ENCODE measurements around the gene RPS3A. TPM values are rescaled to one million over a fixed set of nuclear protein-coding genes. Genes with fewer than 3 reads are reported as not detected.

RPS3A gene
- total RNA-seq, 4 donors from 2014 or later, result 905 to 2,947 (median 1,612) TPM

- Histone ChIP-seq H3K27ac (peak overlapping the region; percentile 57 to 92 (median 90)), H3K27me3 (no peaks in the 10 kb centered on the region), H3K36me3 (peaks cover 0 to 23% (median 10%) of the 10 kb centered on the region in 4 donors), H3K4me3 (peak overlapping the region in 3 of 4 donors; percentile 63 to 68 (median 66)), H3K9me3 (no peaks in the 10 kb centered on the region), H3K4me1 (peaks cover 5 to 26% (median 20%) of the 10 kb centered on the region in 4 donors)
- in situ Hi-C loops (cut with MboI; ENCODE audit: low pct_ligation_motif_present in 1 of 4, low pct_unique_long_range_greater_than_20kb in 1 of 4, low sequenced_read_pairs in 3 of 4) (loop anchor here in 1 of 4 donors (25.0 kb wide), 1 partner anchor 663 kb away; the partner anchor contains the start of gene GATB), intact Hi-C loops (cut with DNase I; ENCODE audit: low total_unique reads) (no loop called here)
- DNase-seq, result no peak
- WGBS, 2 donors (ENCODE audit: low coverage in 1 of 2), result 12 to 18% methylated on average over 5 to 8 of the region's 8 CpGs
- TF ChIP-seq CTCF (IDR thresholded peaks at IDR 0.05) (no peak), POLR2A (IDR thresholded peaks at IDR 0.05) (no peak)
These were observed 524 bp upstream of the RPS3A start for GRCh38 chr4:151098979-151099228.

DNA sequence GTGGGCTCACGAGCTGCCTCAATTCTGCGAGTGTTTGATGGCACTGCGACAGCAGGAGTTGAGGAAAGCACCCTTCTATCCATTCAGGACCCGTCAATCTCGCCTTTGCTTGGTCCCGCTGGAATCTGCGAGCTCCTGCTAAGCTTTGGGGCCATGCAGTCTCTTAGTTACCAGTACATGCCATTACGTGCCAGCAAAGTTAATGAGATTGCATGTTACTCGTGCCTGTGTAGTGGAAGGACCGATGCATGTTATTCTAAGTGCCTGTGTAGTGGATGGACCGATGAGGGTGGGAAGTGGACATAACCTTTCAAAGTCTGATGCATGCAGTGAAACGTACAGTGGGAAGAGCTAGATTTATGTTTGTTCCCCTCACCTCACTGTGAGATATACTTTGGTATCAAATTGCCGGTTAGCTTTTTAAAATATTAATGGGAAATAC, 569 bp downstream of the RPS3A start:
- intact Hi-C loops (cut with DNase I; ENCODE audit: low total_unique reads), result no loop called here

DNA sequence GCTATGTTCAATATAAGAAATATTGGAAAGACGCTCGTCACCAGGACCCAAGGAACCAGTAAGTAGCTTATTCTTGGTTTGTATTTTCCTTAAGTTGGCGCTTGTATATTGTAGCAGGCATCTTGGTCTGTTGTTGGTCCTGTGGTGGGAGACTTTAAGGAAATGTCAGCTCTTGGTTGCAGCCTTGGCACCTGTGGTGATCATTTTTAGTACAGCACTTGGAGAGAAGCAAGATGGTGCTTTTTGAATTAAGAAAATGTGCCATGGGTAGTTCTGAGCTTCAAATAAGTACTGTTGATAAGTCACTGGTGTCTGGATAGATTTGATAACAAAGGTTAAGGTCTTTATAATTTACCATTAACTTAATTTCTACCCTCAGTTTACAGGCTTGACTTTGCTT, 1.1 kb downstream of the RPS3A start:
- H3K27ac ChIP-seq, result peak overlapping the region; percentile 84 to 92 (median 90)
- peaks cover 0 to 36% (median 18%) of the 10 kb centered on the region in 4 donors for H3K36me3 ChIP-seq
- WGBS, 2 donors (ENCODE audit: low coverage in 1 of 2), result 14 to 15% methylated on average over 3 of the region's 3 CpGs
- no peaks in the 10 kb centered on the region for H3K9me3 ChIP-seq
- peaks cover 5 to 26% (median 20%) of the 10 kb centered on the region in 4 donors for H3K4me1 ChIP-seq
- peak overlapping the region; percentile 63 to 82 (median 67) for H3K4me3 ChIP-seq
- in situ Hi-C loops (cut with MboI; ENCODE audit: low pct_ligation_motif_present in 1 of 4, low pct_unique_long_range_greater_than_20kb in 1 of 4, low sequenced_read_pairs in 3 of 4), result loop anchor here in 3 of 4 donors (25.0 kb wide), 2 partner anchors 262 to 512 kb away; no protein-coding TSS in a partner anchor
- intact Hi-C loops (cut with DNase I; ENCODE audit: low total_unique reads), result no loop called here
- TF ChIP-seq POLR2A (IDR thresholded peaks at IDR 0.05) (no peak), EP300 (IDR thresholded peaks at IDR 0.05; ENCODE audit: low read depth) (no peak), POLR2AphosphoS5 (IDR thresholded peaks at IDR 0.05) (no peak), CTCF (IDR thresholded peaks at IDR 0.05) (no peak)
- DNase-seq, result no peak
- H3K27me3 ChIP-seq, result no peaks in the 10 kb centered on the region

More for the DNA sequence above, 569 bp downstream of the RPS3A start:
- no peak for DNase-seq
- TF ChIP-seq EP300 (IDR thresholded peaks at IDR 0.05; ENCODE audit: low read depth), result no peak
- no peak for TF ChIP-seq POLR2A (IDR thresholded peaks at IDR 0.05)
- no peak for TF ChIP-seq CTCF (IDR thresholded peaks at IDR 0.05)
- TF ChIP-seq POLR2AphosphoS5 (IDR thresholded peaks at IDR 0.05), result no peak
- WGBS, 2 donors (ENCODE audit: low coverage in 1 of 2), result 1 to 10% methylated on average over 2 to 13 of the region's 13 CpGs
- Histone ChIP-seq H3K36me3 (peaks cover 0 to 31% (median 15%) of the 10 kb centered on the region in 4 donors), H3K4me3 (peak overlapping the region; percentile 63 to 82 (median 67)), H3K4me1 (peaks cover 5 to 26% (median 20%) of the 10 kb centered on the region in 4 donors), H3K9me3 (no peaks in the 10 kb centered on the region), H3K27ac (peak overlapping the region; percentile 84 to 92 (median 90)), H3K27me3 (no peaks in the 10 kb centered on the region)
- in situ Hi-C loops (cut with MboI; ENCODE audit: low pct_ligation_motif_present in 1 of 4, low pct_unique_long_range_greater_than_20kb in 1 of 4, low sequenced_read_pairs in 3 of 4), result loop anchor here in 3 of 4 donors (25.0 kb wide), 3 partner anchors 262 to 662 kb away; partner anchors contain the start of gene GATB (in 1 of the 3)

DNA sequence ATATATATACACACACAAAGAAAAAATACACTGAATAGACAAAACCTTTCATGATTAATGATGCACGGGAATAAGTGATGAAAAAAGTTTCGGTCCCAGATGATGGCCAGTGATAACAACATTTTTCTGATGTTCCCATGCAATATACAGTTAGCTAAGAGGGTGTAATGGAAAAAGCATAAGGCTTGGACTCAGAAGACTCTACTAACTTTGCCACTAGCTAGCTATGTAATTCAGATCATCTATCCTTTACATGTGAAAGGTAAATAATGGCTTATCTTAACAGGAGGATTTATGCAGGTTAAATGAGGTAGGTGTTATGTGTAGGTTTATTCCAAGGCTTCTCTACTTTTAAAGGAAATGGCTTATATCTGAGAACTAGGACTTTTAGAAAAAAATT, 4.3 kb downstream of the RPS3A start:
- intact Hi-C loops (cut with DNase I; ENCODE audit: low total_unique reads) (no loop called here), in situ Hi-C loops (cut with MboI; ENCODE audit: low pct_ligation_motif_present in 1 of 4, low pct_unique_long_range_greater_than_20kb in 1 of 4, low sequenced_read_pairs in 3 of 4) (loop anchor here in 3 of 4 donors (25.0 kb wide), 2 partner anchors 259 to 509 kb away; no protein-coding TSS in a partner anchor)
- Histone ChIP-seq H3K4me3 (no peak overlapping the region), H3K36me3 (peaks cover 0 to 45% (median 21%) of the 10 kb centered on the region in 4 donors), H3K4me1 (peaks cover 2 to 22% (median 19%) of the 10 kb centered on the region in 4 donors), H3K27ac (no peak overlapping the region), H3K9me3 (no peaks in the 10 kb centered on the region), H3K27me3 (no peaks in the 10 kb centered on the region)
- 82 to 95% methylated on average over 2 of the region's 2 CpGs for WGBS, 2 donors (ENCODE audit: low coverage in 1 of 2)
- no peak for TF ChIP-seq POLR2AphosphoS5 (IDR thresholded peaks at IDR 0.05)
- TF ChIP-seq EP300 (IDR thresholded peaks at IDR 0.05; ENCODE audit: low read depth), result no peak
- no peak for TF ChIP-seq POLR2A (IDR thresholded peaks at IDR 0.05)
- TF ChIP-seq CTCF (IDR thresholded peaks at IDR 0.05), result no peak
- DNase-seq, result no peak

All from transverse colon (tissue), 4 donors.